GM21786 (cell line): ENCODE results near the gene SPDYC.

ENCODE experiments used
- ATAC-seq: cut with Tn5 transposase; IDR thresholded peaks from one replicate; pipeline ENCODE4 v1.9.1; 2021; ENCODE audit not compliant: unreplicated experiment

SPDYC gene

DNA sequence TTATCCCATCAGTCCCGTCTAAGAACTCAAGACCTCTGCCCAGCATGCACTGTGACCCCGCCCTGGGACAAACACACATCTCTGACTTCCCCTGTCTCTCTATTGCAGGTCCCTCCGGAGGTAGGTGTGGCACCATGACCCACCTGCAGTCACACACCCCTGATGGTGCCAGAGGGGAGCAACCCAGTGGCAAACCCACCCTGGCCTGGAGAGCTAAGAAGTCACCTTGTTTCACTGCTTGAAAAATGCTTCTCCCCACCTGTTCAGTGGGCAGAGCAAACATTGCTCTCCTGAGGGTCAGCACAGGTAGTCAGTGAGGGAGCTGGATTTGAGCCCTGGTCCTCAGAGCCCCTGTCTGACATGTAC, 35.6 kb downstream of the SPDYC start:
- ATAC-seq = no peak

DNA sequence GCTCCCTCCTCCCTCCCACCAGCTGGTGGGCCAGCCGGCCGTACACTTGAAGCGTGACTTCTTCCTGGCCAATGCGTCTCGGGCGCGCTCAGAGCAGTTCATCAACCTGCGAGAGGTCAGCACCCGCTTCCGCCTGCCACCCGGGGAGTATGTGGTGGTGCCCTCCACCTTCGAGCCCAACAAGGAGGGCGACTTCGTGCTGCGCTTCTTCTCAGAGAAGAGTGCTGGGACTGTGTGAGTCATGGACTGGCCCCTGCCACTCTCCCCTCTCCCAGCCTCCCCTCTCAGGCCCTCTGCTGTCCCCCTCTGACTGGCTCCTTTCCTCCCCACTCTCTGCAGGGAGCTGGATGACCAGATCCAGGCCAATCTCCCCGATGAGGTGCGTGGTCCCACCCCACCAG, 36.4 kb downstream of the SPDYC start:
- no peak for ATAC-seq

DNA sequence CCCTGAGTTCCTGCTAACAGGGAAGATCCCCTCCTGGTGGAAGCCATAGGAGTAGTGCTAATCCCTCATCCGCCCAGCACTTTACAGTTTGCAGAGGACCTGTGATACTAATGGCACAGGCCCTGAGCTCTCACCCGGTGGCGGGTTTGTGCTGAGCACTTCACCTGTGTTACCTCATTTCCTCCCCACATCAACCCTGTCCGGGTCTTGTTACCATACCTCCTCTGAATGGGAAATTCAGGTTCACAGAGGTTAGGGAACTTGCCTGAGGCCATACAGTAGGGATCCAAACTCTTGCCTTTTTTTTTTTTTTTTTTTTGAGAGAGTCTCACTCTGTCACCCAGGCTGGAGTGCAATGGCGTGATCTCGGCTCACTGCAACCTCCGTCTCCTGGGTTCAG, 36.9 kb downstream of the SPDYC start:
- no peak for ATAC-seq

DNA sequence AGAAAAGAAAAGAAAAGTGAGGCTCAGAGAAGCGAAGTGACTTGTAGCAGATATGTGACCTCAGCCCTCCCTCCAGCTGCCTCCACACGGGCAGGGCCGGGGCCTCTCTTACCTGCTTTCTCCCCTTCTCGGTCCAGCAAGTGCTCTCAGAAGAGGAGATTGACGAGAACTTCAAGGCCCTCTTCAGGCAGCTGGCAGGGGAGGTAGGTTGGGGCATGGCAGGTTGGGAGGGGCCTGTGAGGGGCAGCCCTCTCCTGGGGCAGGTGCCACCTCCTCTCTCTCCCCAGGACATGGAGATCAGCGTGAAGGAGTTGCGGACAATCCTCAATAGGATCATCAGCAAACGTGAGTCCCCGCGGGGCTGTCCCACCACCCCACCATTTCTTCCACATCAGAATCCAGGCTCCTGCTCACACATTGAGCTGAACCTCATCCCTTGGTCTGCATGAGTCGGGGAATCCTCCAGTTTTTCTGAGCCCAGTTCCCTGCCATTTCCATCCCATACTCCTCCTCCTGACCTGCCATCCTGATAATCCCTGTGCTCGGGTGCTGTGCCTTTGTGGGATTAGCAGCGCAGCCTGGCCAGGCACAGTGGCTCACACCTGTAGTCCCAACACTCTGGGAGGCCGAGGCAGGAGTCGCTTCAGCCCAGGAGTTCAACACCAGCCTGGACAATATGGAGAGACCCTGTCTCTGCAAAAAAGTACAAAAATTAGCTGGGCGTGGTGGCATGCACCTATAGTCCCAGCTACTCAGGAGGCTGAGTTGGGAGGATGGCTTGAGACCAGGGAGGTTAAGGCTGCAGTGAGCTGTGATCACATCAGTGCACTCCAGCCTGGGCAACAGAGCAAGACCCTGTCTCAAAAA, 38.1 kb downstream of the SPDYC start:
- ATAC-seq = no peak

DNA sequence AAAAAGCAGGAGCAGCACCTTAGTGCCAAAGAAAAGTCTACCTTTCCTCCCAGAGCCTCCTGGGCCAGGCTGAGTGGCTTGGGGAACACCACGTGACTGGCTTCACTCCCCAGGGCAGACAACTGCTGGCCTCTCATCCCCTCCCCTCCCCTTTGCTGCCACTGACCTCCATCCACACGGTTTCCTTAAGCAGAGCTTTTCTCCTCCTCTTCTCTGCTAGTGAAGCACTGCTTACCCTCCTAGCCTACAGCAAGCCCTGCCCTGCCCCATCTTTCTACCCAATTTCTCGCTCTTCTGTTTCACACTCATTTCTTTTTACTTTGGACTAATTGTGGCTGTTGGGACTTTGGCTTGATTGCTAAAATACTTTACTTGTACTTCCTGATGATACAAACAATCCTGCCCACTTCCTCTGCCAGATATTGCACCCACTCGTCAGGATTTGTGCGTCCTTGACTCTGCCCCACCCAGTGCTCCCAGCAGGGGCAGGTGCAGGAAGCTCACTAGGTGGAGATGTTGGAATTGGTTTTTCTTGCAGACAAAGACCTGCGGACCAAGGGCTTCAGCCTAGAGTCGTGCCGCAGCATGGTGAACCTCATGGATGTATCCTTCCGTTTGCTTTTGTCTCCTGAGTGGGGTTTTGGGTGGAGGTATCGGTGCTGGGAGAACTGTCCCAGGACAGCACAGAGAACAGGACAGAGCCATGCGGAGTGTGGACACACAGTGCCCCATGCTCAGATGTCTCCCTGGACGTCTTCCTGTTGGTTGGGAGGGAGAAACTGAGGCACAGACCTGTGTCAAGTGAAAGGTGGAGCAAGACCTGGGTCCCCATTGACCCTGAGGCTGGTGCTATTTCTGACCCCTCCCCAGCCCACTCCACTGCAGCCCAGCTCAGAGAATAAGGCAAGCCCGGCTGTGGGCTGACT, 39.0 kb downstream of the SPDYC start:
- ATAC-seq = no peak

DNA sequence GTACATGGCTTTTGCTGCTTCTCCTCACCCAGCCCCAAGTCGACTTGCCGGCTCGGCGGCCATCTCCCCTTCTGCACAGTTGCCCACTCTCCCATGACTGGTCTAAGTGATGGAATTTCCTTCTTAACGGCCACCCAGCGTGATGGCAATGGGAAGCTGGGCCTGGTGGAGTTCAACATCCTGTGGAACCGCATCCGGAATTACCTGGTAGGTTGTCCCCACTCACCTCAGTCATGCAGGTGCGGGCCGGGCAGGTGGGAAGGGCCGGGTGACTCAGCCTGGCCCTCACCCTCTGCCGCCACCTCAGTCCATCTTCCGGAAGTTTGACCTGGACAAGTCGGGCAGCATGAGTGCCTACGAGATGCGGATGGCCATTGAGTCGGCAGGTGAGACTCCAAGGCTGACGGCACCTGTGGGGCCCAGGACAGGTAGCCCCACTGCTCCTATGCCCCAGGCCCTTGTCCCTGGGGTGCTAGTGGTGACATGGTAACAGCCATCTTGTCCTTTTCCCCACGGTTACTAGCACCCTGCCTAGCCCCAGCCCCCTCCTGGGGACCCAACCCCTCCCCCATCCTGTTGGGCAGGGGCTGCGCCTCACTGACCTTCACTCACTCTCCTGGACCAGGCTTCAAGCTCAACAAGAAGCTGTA, 39.8 kb downstream of the SPDYC start:
- no peak for ATAC-seq

DNA sequence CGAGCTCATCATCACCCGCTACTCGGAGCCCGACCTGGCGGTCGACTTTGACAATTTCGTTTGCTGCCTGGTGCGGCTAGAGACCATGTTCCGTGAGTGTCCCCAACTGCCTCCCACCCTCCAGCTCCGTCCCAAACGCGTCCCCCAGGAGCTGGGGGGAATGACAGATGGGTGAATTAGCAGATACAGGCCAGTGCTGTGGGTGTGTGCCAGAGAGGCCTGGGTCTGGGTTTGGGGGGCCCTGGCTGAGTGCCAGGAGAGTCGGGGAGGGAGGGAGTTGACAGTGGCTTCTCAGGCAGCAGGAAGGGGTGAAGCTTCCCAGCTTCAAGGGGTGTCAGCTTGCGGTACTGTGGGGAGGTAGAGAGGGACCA, 40.3 kb downstream of the SPDYC start:
- no peak for ATAC-seq

DNA sequence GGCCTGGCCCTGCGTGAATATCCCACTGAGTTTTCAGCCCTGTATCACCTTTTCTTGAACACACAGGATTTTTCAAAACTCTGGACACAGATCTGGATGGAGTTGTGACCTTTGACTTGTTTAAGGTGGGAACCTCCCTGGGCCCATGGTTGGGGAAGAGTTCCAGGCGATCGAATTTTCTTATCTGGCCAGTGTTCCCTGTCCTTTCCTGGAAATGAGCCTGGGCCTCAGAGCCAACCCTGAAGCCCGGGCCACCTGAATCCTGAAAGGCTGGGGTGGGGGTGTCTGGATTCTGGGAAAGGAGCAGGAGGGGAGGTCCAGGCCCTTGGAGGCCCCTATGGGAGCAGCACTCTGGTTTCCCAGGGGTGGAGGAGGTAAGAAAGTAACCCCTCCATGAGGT, 40.7 kb downstream of the SPDYC start:
- ATAC-seq = no peak

DNA sequence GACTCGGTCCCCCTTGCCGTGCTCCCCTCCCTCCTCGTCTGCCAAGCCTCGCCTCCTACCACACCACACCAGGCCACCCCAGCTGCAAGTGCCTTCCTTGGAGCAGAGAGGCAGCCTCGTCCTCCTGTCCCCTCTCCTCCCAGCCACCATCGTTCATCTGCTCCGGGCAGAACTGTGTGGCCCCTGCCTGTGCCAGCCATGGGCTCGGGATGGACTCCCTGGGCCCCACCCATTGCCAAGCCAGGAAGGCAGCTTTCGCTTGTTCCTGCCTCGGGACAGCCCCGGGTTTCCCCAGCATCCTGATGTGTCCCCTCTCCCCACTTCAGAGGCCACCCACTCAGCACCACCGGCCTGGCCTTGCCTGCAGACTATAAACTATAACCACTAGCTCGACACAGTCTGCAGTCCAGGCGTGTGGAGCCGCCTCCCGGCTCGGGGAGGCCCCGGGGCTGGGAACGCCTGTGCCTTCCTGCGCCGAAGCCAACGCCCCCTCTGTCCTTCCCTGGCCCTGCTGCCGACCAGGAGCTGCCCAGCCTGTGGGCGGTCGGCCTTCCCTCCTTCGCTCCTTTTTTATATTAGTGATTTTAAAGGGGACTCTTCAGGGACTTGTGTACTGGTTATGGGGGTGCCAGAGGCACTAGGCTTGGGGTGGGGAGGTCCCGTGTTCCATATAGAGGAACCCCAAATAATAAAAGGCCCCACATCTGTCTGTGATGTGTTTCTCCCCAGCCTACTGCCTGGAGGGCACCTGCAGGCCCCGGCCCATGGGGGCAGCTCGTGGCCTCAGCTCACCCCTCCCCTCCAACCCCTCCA, 41.5 kb downstream of the SPDYC start:
- no peak for ATAC-seq

DNA sequence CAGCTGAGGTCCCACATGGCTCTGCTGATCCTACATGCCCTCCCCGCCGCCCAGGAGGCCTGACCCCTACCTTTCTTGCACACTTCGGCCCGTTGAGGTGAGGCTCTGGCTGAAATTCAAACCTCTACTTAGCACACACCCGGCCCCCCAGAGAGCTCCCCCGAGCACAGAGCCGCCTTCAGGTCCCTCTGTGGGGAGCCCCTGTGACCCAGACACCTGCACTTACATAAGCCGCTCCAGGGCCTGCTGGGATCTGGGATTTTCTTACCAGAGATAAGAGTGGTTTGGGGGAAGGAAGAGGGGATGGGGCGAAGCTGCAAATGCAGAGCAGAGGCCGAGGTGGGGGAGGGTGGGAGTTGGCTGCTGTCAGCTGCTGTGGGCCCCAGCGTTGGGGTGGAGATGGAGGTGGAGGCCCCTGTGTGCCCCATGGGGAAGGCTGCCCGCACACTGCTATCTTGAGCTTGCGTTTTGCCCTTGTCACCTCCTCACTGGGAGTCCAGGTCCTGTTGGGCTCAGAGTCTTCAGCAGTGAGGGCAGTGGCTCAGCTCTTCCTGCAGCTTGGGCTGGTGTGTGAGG, 42.3 kb downstream of the SPDYC start:
- ATAC-seq = no peak

DNA sequence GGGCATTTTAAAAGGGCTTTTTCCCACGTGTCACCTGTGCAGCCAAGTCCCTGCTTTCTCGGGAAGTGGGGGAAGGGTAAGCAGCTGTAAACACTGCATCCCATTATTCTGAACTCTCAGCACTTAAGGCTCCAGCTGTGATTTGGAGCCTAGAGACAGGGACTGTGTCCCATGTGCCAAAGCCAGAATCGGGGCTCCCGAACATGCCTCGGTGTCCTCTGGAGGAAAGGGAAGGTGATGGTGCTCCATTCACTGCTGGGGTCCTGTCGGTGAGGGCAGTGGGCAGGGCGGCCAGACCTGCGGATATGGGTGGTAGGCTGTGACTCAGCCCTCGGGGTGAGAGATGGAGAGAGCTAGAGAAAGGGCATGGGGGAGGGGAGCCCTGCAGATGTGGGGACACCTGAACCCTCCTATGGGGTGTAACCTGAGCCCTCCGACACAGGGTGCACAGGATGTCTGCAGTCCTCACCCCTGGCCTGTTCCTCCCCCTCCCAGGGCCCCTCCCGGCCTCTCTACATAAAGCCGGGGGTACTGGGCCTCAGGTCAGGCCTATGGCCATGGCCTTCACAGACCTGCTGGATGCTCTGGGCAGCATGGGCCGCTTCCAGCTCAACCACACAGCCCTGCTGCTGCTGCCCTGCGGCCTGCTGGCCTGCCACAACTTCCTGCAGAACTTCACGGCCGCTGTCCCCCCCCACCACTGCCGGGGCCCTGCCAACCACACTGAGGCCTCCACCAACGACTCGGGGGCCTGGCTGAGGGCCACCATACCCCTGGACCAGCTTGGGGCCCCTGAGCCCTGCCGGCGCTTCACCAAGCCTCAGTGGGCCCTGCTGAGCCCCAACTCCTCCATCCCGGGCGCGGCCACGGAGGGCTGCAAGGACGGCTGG, 43.5 kb downstream of the SPDYC start:
- ATAC-seq = no peak

DNA sequence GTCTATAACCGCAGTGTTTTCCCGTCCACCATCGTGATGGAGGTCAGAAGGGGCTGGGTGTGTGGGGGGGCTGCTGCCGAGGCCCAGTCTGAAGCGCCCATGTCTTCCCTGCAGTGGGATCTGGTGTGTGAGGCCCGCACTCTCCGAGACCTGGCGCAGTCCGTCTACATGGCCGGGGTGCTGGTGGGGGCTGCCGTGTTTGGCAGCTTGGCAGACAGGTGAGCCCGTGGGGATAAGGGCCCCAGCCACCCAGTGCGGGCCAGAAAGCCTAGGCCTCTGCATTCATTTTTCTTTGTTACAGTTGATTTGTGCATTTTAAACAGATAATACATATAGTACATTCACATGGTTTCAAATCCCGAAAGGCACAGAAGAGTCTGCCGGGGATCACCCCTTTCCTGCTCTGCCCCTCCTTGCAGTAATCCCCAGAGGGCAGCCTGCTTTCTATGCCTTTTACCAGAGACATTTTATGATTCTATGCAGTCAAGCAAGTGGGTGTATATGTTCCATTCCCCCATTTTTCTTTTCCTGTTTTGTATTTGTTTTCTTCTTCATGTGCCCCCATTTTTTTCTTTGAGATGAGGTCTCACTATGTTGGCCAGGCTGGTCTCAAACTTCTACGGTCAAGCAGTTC, 44.3 kb downstream of the SPDYC start:
- no peak for ATAC-seq

DNA sequence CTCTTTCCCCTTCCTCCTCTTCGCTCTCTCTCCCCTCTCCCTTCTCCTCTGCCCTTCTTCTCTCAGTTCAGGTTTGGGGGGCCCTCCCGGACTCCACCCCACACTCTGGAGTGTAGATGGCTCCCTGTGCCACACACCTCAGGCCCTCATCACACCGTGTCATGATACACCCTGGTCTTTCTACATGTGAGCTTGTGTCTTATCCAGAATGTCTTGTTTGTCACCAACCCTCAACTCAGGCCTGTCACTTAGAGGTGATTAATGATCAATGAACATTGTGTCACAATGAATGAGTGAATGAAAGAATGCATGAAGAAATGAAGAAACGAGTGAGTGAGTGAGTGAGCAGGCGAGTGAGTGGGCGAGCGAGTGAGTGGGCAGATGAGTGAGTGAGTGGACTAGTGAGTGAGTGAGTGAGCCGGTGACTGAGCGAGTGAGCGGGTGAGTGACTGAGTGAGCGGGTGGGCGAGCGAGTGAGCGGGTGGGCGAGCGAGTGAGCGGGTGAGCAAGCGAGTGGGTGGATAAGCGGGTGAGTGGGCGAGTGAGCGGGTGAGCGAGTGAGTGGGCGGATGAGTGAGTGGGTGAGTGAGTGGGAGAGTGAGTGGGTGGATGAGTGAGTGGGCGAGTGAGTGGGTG, 45.5 kb downstream of the SPDYC start:
- no peak for ATAC-seq

DNA sequence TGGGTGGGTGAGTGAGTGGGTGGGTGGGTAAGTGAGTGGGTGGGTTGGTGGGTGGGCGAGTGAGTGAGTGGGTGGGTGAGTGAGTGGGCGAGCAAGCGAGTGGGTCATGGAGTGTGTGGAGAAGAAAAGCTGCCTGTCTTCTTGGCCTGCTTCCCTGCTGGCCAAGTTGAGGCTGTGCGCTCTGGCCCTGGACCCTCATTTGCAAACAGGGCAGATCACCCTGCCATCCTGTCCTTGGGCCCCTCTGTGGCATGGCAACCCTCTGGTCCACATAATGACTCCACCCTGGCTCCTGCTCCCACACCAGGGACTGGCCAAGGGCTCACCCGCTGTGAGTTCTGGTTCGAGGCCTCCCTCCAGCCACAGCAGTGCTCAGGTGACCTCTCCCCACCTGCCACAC, 46.8 kb downstream of the SPDYC start:
- no peak for ATAC-seq

DNA sequence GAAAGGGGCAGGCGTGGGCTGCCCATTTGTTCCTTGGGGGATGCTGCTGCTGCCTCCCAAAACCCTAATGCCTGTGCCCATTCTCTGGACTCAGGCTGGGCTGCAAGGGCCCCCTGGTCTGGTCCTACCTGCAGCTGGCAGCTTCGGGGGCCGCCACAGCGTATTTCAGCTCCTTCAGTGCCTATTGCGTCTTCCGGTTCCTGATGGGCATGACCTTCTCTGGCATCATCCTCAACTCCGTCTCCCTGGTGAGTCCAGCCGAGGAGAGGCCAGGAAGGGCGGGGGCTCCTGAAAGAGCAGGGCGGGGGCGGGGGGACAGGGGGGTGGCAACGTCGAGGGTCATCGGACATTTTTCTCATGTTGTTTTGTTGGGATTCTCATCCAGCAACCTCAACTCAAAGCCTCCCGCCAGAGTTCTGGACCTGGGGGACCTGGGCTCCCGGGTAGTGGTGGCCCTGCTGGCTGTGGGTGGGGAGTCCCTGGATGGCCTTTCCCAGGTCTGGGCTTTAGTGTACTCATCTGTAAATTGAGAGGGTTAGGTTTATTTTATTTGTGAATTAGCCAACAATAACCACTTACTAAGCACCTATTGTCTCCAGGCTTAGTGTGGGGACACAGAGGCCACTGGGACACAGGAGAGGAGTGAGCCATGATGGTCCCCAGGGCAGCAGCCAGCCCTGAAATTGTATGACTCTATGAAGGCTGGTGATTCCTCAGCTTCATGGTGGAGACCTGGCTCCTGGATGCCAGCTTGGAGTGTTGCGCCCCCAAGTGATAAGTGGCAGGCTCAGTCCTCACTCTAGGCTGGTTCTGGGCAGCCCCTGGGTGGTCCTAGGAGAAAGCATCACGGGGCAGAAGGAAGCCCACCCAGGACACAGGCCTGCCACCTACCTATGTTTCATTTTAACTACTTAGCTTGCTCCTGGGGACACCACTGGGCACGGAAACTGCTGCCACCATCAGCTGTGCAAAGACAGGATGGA, 47.7 kb downstream of the SPDYC start:
- no peak for ATAC-seq

DNA sequence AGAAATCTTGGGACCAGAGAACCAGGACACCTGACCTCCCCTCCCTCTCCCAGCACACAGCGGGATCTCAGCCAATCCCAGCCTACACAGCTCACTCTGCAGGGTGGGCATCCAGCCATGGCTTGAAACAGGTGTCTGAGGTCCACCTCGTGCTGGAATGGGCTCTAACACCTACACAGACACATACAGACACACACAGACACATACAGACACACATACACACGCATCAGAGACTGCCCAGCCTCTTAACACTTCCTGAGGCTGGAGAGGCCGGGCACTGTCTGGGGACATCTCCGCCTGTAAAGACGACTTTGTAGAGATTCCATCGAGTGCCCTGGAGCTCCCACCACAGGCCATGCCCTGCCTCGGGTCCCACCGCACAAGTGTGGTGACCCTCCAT, 48.4 kb downstream of the SPDYC start:
- ATAC-seq = no peak

DNA sequence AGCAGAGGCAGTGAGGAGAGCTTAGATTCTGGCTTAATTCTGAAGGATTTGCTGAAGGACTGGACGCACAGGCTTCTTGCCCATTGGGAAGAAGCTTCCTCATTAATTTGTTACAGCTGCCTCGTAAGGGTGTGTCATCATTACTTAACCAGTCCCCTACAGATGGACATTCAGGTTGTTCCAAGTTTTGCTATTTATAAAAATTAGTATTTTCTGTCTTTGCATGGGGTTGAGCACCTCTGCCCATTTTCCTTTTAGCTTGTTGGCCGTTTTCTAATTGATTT, 49.8 kb downstream of the SPDYC start:
- no peak for ATAC-seq

DNA sequence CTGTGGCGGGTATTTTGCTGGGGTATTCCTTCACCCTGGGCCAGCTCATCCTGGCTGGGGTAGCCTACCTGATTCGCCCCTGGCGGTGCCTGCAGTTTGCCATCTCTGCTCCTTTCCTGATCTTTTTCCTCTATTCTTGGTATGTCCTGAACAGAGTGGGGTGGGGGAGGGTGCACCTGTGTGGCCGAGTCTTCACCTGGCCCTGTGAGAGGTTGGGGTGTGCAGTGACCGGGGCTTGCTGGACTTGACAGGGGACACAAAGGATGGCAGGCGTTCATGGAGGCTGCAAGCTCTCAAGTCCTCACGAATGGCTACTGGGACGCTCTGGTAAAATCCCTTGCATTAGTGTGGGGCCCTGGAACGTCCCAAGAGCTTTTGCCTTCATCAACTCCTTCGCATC, 51.0 kb downstream of the SPDYC start:
- no peak for ATAC-seq
